ENCODE data around the gene PLK1. TPM values are rescaled to one million over a fixed set of nuclear protein-coding genes. Genes with fewer than 3 reads are reported as not detected.

PLK1 gene
- total and polyA plus RNA-seq, 8 donors, result 0.58 to 35.9 (median 6.6) TPM

- intact Hi-C loops (cut with DNase I; ENCODE audit: low total_unique reads), result no loop called here
- TF ChIP-seq EP300 (IDR thresholded peaks at IDR 0.05) (no peak), CTCF (IDR thresholded peaks at IDR 0.05) (no peak), POLR2AphosphoS5 (IDR thresholded peaks at IDR 0.05) (no peak), POLR2A (IDR thresholded peaks at IDR 0.05) (no peak)
- WGBS, 5 donors, result 69 to 76% (median 70%) methylated on average over 3 of the region's 3 CpGs
- H3K27me3 ChIP-seq, result peaks cover 0 to 7% (median 0%) of the 10 kb centered on the region in 3 donors
- H3K4me3 ChIP-seq, result no peak overlapping the region
- H3K36me3 ChIP-seq, result no peaks in the 10 kb centered on the region
- no peak for DNase-seq
- H3K27ac ChIP-seq, result no peak overlapping the region
- peaks cover 0 to 18% (median 9%) of the 10 kb centered on the region in 4 donors for H3K9me3 ChIP-seq
- peaks cover 0 to 3% (median 0%) of the 10 kb centered on the region in 4 donors for H3K4me1 ChIP-seq
Observed at GRCh38 chr16:23724785-23725131, 46.1 kb downstream of the PLK1 start.

GRCh38 chr16:23726710-23727109, 48.0 kb downstream of the PLK1 start:
- peaks cover 0 to 18% (median 9%) of the 10 kb centered on the region in 4 donors for H3K9me3 ChIP-seq
- H3K4me3 ChIP-seq, result no peak overlapping the region
- H3K36me3 ChIP-seq, result no peaks in the 10 kb centered on the region
- no peak overlapping the region for H3K27ac ChIP-seq
- H3K27me3 ChIP-seq, result peaks cover 0 to 14% (median 0%) of the 10 kb centered on the region in 3 donors
- DNase-seq, result no peak
- 82 to 92% (median 88%) methylated on average over 3 of the region's 3 CpGs for WGBS, 5 donors
- H3K4me1 ChIP-seq, result peaks cover 0 to 7% (median 0%) of the 10 kb centered on the region in 4 donors
- intact Hi-C loops (cut with DNase I; ENCODE audit: low total_unique reads), result no loop called here
- TF ChIP-seq EP300 (IDR thresholded peaks at IDR 0.05) (no peak), CTCF (IDR thresholded peaks at IDR 0.05) (no peak), POLR2A (IDR thresholded peaks at IDR 0.05) (no peak), POLR2AphosphoS5 (IDR thresholded peaks at IDR 0.05) (no peak)

GRCh38 chr16:23728112-23728477, 49.4 kb downstream of the PLK1 start:
- Histone ChIP-seq H3K27ac (no peak overlapping the region), H3K4me3 (no peak overlapping the region), H3K36me3 (no peaks in the 10 kb centered on the region), H3K9me3 (peaks cover 0 to 5% (median 1%) of the 10 kb centered on the region in 4 donors), H3K4me1 (peaks cover 0 to 7% (median 0%) of the 10 kb centered on the region in 4 donors), H3K27me3 (peaks cover 0 to 14% (median 0%) of the 10 kb centered on the region in 3 donors)
- no peak for TF ChIP-seq POLR2AphosphoS5 (IDR thresholded peaks at IDR 0.05)
- no peak for TF ChIP-seq EP300 (IDR thresholded peaks at IDR 0.05)
- no peak for TF ChIP-seq CTCF (IDR thresholded peaks at IDR 0.05)
- TF ChIP-seq POLR2A (IDR thresholded peaks at IDR 0.05), result no peak
- 54 to 59% (median 57%) methylated on average over 10 of the region's 10 CpGs for WGBS, 5 donors
- intact Hi-C loops (cut with DNase I; ENCODE audit: low total_unique reads), result no loop called here
- no peak for DNase-seq

- H3K36me3 ChIP-seq, result no peaks in the 10 kb centered on the region
- H3K4me1 ChIP-seq, result peaks cover 0 to 7% (median 0%) of the 10 kb centered on the region in 4 donors
- intact Hi-C loops (cut with DNase I; ENCODE audit: low total_unique reads), result no loop called here
- no peaks in the 10 kb centered on the region for H3K9me3 ChIP-seq
- TF ChIP-seq CTCF (IDR thresholded peaks at IDR 0.05), result no peak
- TF ChIP-seq POLR2AphosphoS5 (IDR thresholded peaks at IDR 0.05), result peak in 1 of 3 donors; percentile 4
- DNase-seq, result peak; percentile 58 to 67
- H3K27ac ChIP-seq, result no peak overlapping the region
- 73 to 78% (median 75%) methylated on average over 12 of the region's 12 CpGs for WGBS, 5 donors
- H3K27me3 ChIP-seq, result peaks cover 0 to 14% (median 0%) of the 10 kb centered on the region in 3 donors
- no peak overlapping the region for H3K4me3 ChIP-seq
Observed at GRCh38 chr16:23729503-23730424, 51.1 kb downstream of the PLK1 start.
